SK-N-SH (cell line): Measurements from ENCODE around the gene VMAC. TPM values are rescaled to one million over a fixed set of nuclear protein-coding genes. Genes with fewer than 3 reads are reported as not detected.

Source experiments
- CTCF ChIA-PET: fragments of 300-600, 350-600 bp; formaldehyde crosslinking; extraction: SDS; loops from one replicate; lab custom pipeline; 2021; lab: Yijun Ruan, JAX
- POLR2A ChIA-PET: fragments of 350-600 bp; sonication (Branson Sonifier 250); formaldehyde crosslinking; extraction: SDS; loops from one replicate; lab custom pipeline; 2020; ENCODE audit warnings: antibody characterized with exemption, inconsistent platforms; lab: Yijun Ruan, JAX
- DNase-seq: peaks from one replicate; pipeline ENCODE4 v3.0.0; 2012
- H2AFZ ChIP-seq: fragments of 200-600 bp; sonication (generic); 2 replicates; pipeline ENCODE4 v1.8.1; 2016; ENCODE audit warnings: antibody characterized with exemption, mild to moderate bottlenecking, low read depth
- H3F3A ChIP-seq: fragments of 200-600 bp; sonication (generic); replicated peaks from 2 replicates; pipeline ENCODE3; 2016; ENCODE audit warnings: antibody characterized with exemption, mild to moderate bottlenecking; ENCODE audit not compliant: insufficient read depth
- H3K27ac ChIP-seq, 2 experiments: fragments of 200-500 bp in 1 of 2; fragments of 200-600 bp in 1 of 2; sonication (Bioruptor generic) in 1 of 2; sonication (generic), shearing (Covaris generic) in 1 of 2; 2 replicates each; pipeline versions ENCODE4 v1.5.1 to v1.6.1; 2014 to 2016; ENCODE audit warnings: low read depth in 2 of 2, inconsistent platforms in 1 of 2, low read length in 1 of 2, mild to moderate bottlenecking in 1 of 2, mixed read lengths in 1 of 2
- H3K27me3 ChIP-seq: fragments of 200-600 bp; sonication (generic), shearing (Covaris generic); 2 replicates; pipeline ENCODE4 v1.6.1; 2016; ENCODE audit warnings: mixed run types; ENCODE audit not compliant: insufficient read depth
- H3K36me3 ChIP-seq, 2 experiments: fragments of 200-500 bp in 1 of 2; fragments of 200-600 bp in 1 of 2; sonication (Bioruptor generic) in 1 of 2; sonication (generic) in 1 of 2; replicated peaks in 1 of 2; 2 replicates each; pipeline versions ENCODE3 to v1.5.1; 2014 to 2016; ENCODE audit warnings: low read length in 1 of 2, mild to moderate bottlenecking in 1 of 2; ENCODE audit not compliant: insufficient read depth in 2 of 2, control insufficient read depth in 1 of 2
- H3K4me1 ChIP-seq, 2 experiments: fragments of 200-500 bp in 1 of 2; fragments of 200-600 bp in 1 of 2; sonication (Bioruptor generic) in 1 of 2; sonication (generic), shearing (Covaris generic) in 1 of 2; 2 replicates each; pipeline versions ENCODE4 v1.5.1 to v1.6.1; 2014 to 2016; ENCODE audit warnings: low read depth in 1 of 2, low read length in 1 of 2, mixed run types in 1 of 2; ENCODE audit not compliant: insufficient read depth in 2 of 2, control insufficient read depth in 1 of 2
- H3K4me2 ChIP-seq: fragments of 200-600 bp; sonication (generic), shearing (Covaris generic); 2 replicates; pipeline ENCODE4 v1.6.1; 2017; ENCODE audit warnings: mixed run types
- H3K4me3 ChIP-seq, 2 experiments: fragments of 200-500 bp in 1 of 2; fragments of 200-600 bp in 1 of 2; sonication (Bioruptor generic) in 1 of 2; sonication (generic), shearing (Covaris generic) in 1 of 2; 2 replicates each; pipeline versions ENCODE4 v1.5.1 to v1.8.1; 2014 to 2016; ENCODE audit warnings: low read depth in 2 of 2, inconsistent platforms in 1 of 2, low read length in 1 of 2, mild to moderate bottlenecking in 1 of 2, mixed read lengths in 1 of 2, moderate library complexity in 1 of 2
- H3K79me2 ChIP-seq: fragments of 200-600 bp; sonication (generic); 2 replicates; pipeline ENCODE4 v1.8.1; 2017; ENCODE audit warnings: mild to moderate bottlenecking; ENCODE audit not compliant: insufficient read depth
- H3K9ac ChIP-seq: fragments of 200-600 bp; sonication (generic); 2 replicates; pipeline ENCODE4 v1.6.1; 2017; ENCODE audit warnings: mixed run types
- H3K9me2 ChIP-seq: fragments of 200-600 bp; sonication (generic); 2 replicates; pipeline ENCODE4 v1.6.1; 2017; ENCODE audit warnings: mixed run types
- H3K9me3 ChIP-seq: fragments of 200-600 bp; sonication (generic); 2 replicates; pipeline ENCODE4 v1.6.1; 2017; ENCODE audit warnings: mixed run types, mild to moderate bottlenecking, moderate library complexity
- H4K20me1 ChIP-seq: fragments of 200-600 bp; sonication (generic); 2 replicates; pipeline ENCODE4 v1.6.1; 2017; ENCODE audit warnings: mild to moderate bottlenecking, mixed run types; ENCODE audit not compliant: insufficient read depth
- CHD2 ChIP-seq: fragments of 150-350 bp; IDR thresholded peaks from 2 replicates; pipeline ENCODE4 v1.6.1; 2018; ENCODE audit warnings: low read length; ENCODE audit not compliant: partially characterized antibody
- ELF1 ChIP-seq: IDR thresholded peaks from 2 replicates; pipeline ENCODE4 v1.4.0; 2012
- FOXJ3 ChIP-seq: sonication (generic); formaldehyde crosslinking; IDR thresholded peaks from 2 replicates; pipeline ENCODE4 v1.5.1; 2020; ENCODE audit warnings: mild to moderate bottlenecking, missing genetic modification reagents
- IRF3 ChIP-seq: fragments of 150-350 bp; IDR thresholded peaks from 2 replicates; pipeline ENCODE4 v1.6.1; 2016; ENCODE audit warnings: mild to moderate bottlenecking, low read depth, low read length
- JUND ChIP-seq: IDR thresholded peaks from 2 replicates; pipeline ENCODE4 v1.4.0; 2012
- MXI1 ChIP-seq: IDR thresholded peaks from 2 replicates; pipeline ENCODE4 v1.6.1; 2012; ENCODE audit warnings: mild to moderate bottlenecking, low read depth, low read length, improper control_type of control experiment
- RAD21 ChIP-seq: IDR thresholded peaks from 2 replicates; pipeline ENCODE4 v1.6.1; 2012; ENCODE audit warnings: mild to moderate bottlenecking, low read length
- REST ChIP-seq: IDR thresholded peaks from 2 replicates; pipeline ENCODE4 v1.6.1; 2012; ENCODE audit warnings: mild to moderate bottlenecking, low read depth, low read length, moderate library complexity
- RFX5 ChIP-seq: IDR thresholded peaks from 2 replicates; pipeline ENCODE4 v1.6.1; 2012; ENCODE audit warnings: mild to moderate bottlenecking, improper control_type of control experiment, low read length
- TEAD4 ChIP-seq: IDR thresholded peaks from 2 replicates; pipeline ENCODE4 v1.4.0; 2012; ENCODE audit warnings: mild to moderate bottlenecking, borderline replicate concordance; ENCODE audit not compliant: insufficient read depth
- YY1 ChIP-seq: IDR thresholded peaks from 2 replicates; pipeline ENCODE4 v1.4.0; 2012; ENCODE audit warnings: low read depth, mild to moderate bottlenecking
- WGBS: methylation state at CpG from one replicate; pipeline ENCODE4 v1.1.6; 2017; ENCODE audit warnings: low lambda C conversion rate; 5-methylcytosine and 5-hydroxymethylcytosine counted together
- polyA plus RNA-seq, 3 experiments: library from polyadenylated mRNA; depleted of rRNA; stranded (reverse); fragments of >200 nt; gene quantifications; 2 replicates each; pipeline ENCODE4 v1.2.3, GENCODE V29; 2012
- TF ChIP-seq, protein P1 (sequence below): IDR thresholded peaks from 2 replicates; pipeline ENCODE4; 2012

VMAC gene
- polyA plus RNA-seq, 1 of the 3 experiments (the other 2 are of a cell fraction) = 6.5 TPM

- Histone ChIP-seq H2AFZ (no peak overlapping the region), H3K27me3 (no peaks in the 10 kb centered on the region; the same call in 1 of the 2 replicates), H3K4me2 (no peak overlapping the region), H3K79me2 (no peaks in the 10 kb centered on the region), H3K27ac (no peak overlapping the region), H3K4me3 (no peak overlapping the region), H3K36me3 (no peaks in the 10 kb centered on the region), H3K9me3 (no peaks in the 10 kb centered on the region), H3K4me1 (peaks cover 0 to 6% of the 10 kb centered on the region in 2 experiments; a peak in 1 of 4 replicates), H3F3A (no peaks in the 10 kb centered on the region), H3K9me2 (no peaks in the 10 kb centered on the region), H3K9ac (no peak overlapping the region), H4K20me1 (no peaks in the 10 kb centered on the region)
- DNase-seq = no peak
- WGBS = 45% methylated on average over 6 of the region's 6 CpGs
- no peak for TF ChIP-seq REST
- no peak for TF ChIP-seq JUND
- TF ChIP-seq RAD21 = no peak
- no peak for TF ChIP-seq RFX5
- TF ChIP-seq MXI1 = no peak
- no peak for TF ChIP-seq IRF3
- TF ChIP-seq ELF1 = no peak
- no peak for TF ChIP-seq TEAD4
- TF ChIP-seq, protein P1, sequence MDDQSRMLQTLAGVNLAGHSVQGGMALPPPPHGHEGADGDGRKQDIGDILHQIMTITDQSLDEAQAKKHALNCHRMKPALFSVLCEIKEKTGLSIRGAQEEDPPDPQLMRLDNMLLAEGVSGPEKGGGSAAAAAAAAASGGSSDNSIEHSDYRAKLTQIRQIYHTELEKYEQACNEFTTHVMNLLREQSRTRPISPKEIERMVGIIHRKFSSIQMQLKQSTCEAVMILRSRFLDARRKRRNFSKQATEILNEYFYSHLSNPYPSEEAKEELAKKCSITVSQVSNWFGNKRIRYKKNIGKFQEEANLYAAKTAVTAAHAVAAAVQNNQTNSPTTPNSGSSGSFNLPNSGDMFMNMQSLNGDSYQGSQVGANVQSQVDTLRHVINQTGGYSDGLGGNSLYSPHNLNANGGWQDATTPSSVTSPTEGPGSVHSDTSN = no peak
- TF ChIP-seq FOXJ3 (CRISPR knock-in tag) = no peak
- no peak for TF ChIP-seq CHD2
- CTCF ChIA-PET = interaction anchor here (1.5 kb wide), 1 partner anchor 13 kb away, joined by 4 read pairs; no protein-coding TSS in a partner anchor
- POLR2A ChIA-PET = no interaction called here
Measured at GRCh38 chr19:5880196-5880595, 24.5 kb upstream of the VMAC start.

GRCh38 chr19:5880604-5881078 lies 24.0 kb upstream of the VMAC start:
- POLR2A ChIA-PET = no interaction called here
- WGBS = 43% methylated on average over 7 of the region's 15 CpGs
- no peaks in the 10 kb centered on the region for H4K20me1 ChIP-seq
- no peaks in the 10 kb centered on the region for H3K36me3 ChIP-seq
- H3K4me3 ChIP-seq = no peak overlapping the region
- H3K4me1 ChIP-seq = peaks cover 0 to 6% of the 10 kb centered on the region in 2 experiments; a peak in 1 of 4 replicates
- H3K9me3 ChIP-seq = no peaks in the 10 kb centered on the region
- no peak overlapping the region for H3K4me2 ChIP-seq
- no peak overlapping the region for H3K27ac ChIP-seq
- H3K9ac ChIP-seq = no peak overlapping the region
- H3F3A ChIP-seq = no peaks in the 10 kb centered on the region
- no peaks in the 10 kb centered on the region; the same call in 1 of the 2 replicates for H3K27me3 ChIP-seq
- no peaks in the 10 kb centered on the region for H3K9me2 ChIP-seq
- H2AFZ ChIP-seq = no peak overlapping the region
- TF ChIP-seq TEAD4 (no peak), YY1 (no peak)
- CTCF ChIA-PET = interaction anchor here (1.5 kb wide), 1 partner anchor 13 kb away, joined by 4 read pairs; no protein-coding TSS in a partner anchor
- no peak for DNase-seq
- H3K79me2 ChIP-seq = no peaks in the 10 kb centered on the region
